Ovary (tissue), 3 donors: ENCODE measurements around the gene APBB2.

ENCODE experiments used
- CTCF ChIP-seq, 3 donors: fragments of 450-650 bp in 2 of 3; fragments of 200-600 bp in 1 of 3; IDR thresholded peaks; one replicate each; pipeline versions ENCODE4 v1.5.1 to v1.8.0; 2016 to 2022; ENCODE audit warnings: antibody characterized with exemption in 3 of 3, mild to moderate bottlenecking in 1 of 3
- POLR2A ChIP-seq: fragments of 450-650 bp; IDR thresholded peaks from one replicate; pipeline ENCODE4 v1.6.1; 2017; ENCODE audit warnings: antibody characterized with exemption, mild to moderate bottlenecking, moderate library complexity
- donor health status: DM: no; HTN: no; CAD: no.

- TF ChIP-seq POLR2A (no peak), CTCF (IDR thresholded peaks at IDR 0.05) (no peak)
Measured at GRCh38 chr4:41178372-41179370, 35.7 kb downstream of the APBB2 start.
